CD4-positive, alpha-beta T cell treated with Interleukin-6 for 4 hours (primary cell): Measurements from ENCODE around the gene NEURL1B.
A peak's percentile ranks its signal among the peaks of the same experiment; 100 is the strongest.
"Not testable (repeated sequence)": the region's sequence is repeated elsewhere in the genome, so short reads cannot be mapped to it uniquely, and the experiment has no call there.

ENCODE experiments used
- DNase-seq: peaks from one replicate; pipeline ENCODE4 v3.0.0-alpha.2; 2020; ENCODE audit warnings: mixed read lengths

NEURL1B gene

GRCh38 chr5:172700365-172701290, 59.6 kb downstream of the NEURL1B start:
- no peak for DNase-seq

- no peak for DNase-seq
Measured at GRCh38 chr5:172701291-172701656, 60.2 kb downstream of the NEURL1B start.

- DNase-seq = no peak
Measured at GRCh38 chr5:172703952-172704351, 62.9 kb downstream of the NEURL1B start.

- DNase-seq = no peak
Measured at GRCh38 chr5:172705576-172706084, 64.6 kb downstream of the NEURL1B start.

GRCh38 chr5:172706796-172707195, 65.7 kb downstream of the NEURL1B start:
- no peak for DNase-seq

- DNase-seq = no peak
Measured at GRCh38 chr5:172707285-172708182, 66.5 kb downstream of the NEURL1B start.

- no peak for DNase-seq
Measured at GRCh38 chr5:172708183-172708505, 67.1 kb downstream of the NEURL1B start.

GRCh38 chr5:172710676-172711075, 69.6 kb downstream of the NEURL1B start:
- no peak for DNase-seq

GRCh38 chr5:172711321-172711861, 70.3 kb downstream of the NEURL1B start:
- not testable (repeated sequence) for DNase-seq

GRCh38 chr5:172712610-172713009, 71.5 kb downstream of the NEURL1B start:
- no peak for DNase-seq

GRCh38 chr5:172713113-172713808, 72.2 kb downstream of the NEURL1B start:
- DNase-seq = peak; percentile 76

- DNase-seq = no peak
Measured at GRCh38 chr5:172713809-172714490, 72.9 kb downstream of the NEURL1B start.

- peak; percentile 74 for DNase-seq
Measured at GRCh38 chr5:172714491-172715420, 73.7 kb downstream of the NEURL1B start.

GRCh38 chr5:172715421-172715780, 74.3 kb downstream of the NEURL1B start:
- no peak for DNase-seq

GRCh38 chr5:172715931-172716682, 75.0 kb downstream of the NEURL1B start:
- no peak for DNase-seq

- DNase-seq = peak; percentile 89
Measured at GRCh38 chr5:172716796-172717313, 75.8 kb downstream of the NEURL1B start.

- no peak for DNase-seq
Measured at GRCh38 chr5:172717481-172718195, 76.6 kb downstream of the NEURL1B start.

- DNase-seq = no peak
Measured at GRCh38 chr5:172718527-172719114, 77.6 kb downstream of the NEURL1B start.

- no peak for DNase-seq
Measured at GRCh38 chr5:172719211-172719610, 78.1 kb downstream of the NEURL1B start.
